ENCODE data around the gene NYAP2. TPM values are rescaled to one million over a fixed set of nuclear protein-coding genes. Genes with fewer than 3 reads are reported as not detected.

The NYAP2 gene
- total RNA-seq, 2 experiments from 2014 or later, result not detected

DNA sequence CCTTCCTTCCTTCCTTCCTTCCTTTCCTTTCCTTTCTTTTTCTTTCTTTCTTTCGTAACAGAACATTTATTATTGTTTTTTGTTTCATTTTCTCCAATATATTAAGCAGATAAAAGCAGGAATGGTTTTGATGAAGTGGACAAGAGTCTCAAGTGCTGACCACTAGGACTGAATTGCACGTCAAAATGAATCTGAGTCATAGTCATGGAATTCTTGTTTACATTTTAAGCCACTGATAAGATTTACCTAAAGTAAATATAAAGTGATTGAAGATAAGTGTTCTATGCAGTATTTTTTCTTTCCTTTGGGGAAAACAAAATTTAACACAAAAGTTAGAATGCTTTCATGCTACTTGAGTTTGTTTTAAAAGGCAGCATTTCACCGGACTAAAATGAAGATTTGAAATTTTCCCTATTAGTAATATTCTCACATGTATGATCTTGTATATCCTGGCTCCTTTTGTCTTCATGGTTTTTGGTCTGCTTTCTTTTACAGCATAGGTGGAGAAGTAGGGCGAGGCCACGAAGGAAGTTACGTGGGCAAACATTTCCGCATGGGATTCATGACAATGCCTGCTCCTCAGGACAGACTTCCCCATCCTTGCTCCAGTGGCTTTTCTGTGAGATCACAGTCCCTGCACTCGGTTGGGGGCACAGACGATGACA is 113.5 kb downstream of the NYAP2 start:
- Mint-ChIP-seq H3K36me3 (no peaks in the 10 kb centered on the region), H3K4me1 (no peaks in the 10 kb centered on the region), H3K27ac (no peak overlapping the region), H3K9me3 (no peaks in the 10 kb centered on the region), H3K4me3 (no peak overlapping the region), H3K27me3 (no peaks in the 10 kb centered on the region)
- ATAC-seq (ENCODE audit: low read depth) (no peak), DNase-seq (no peak)
- POLR2A ChIA-PET, result no interaction called here

DNA sequence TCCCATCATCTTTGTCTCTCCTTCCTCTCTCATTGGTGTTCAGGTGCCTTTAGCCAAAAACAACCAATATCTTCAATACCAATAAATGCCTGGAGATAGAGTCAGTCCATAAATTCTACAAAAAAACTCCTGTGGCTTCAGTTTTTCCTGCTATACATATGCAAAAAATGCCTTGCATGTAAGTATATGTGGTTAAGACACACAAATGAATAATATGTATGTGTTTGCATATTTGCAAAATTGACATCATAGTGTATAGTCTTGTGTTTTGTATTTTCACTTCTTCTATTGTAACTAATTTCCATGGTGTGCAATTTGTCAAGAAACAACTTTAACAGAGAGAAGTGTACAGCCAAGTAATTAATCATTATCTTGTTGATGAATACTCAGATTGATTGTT is 115.5 kb downstream of the NYAP2 start:
- Mint-ChIP-seq H3K4me3 (no peak overlapping the region), H3K36me3 (no peaks in the 10 kb centered on the region), H3K9me3 (no peaks in the 10 kb centered on the region), H3K27ac (no peak overlapping the region), H3K27me3 (no peaks in the 10 kb centered on the region), H3K4me1 (no peaks in the 10 kb centered on the region)
- DNase-seq, result no peak
- POLR2A ChIA-PET, result no interaction called here
- no peak for ATAC-seq (ENCODE audit: low read depth)

DNA sequence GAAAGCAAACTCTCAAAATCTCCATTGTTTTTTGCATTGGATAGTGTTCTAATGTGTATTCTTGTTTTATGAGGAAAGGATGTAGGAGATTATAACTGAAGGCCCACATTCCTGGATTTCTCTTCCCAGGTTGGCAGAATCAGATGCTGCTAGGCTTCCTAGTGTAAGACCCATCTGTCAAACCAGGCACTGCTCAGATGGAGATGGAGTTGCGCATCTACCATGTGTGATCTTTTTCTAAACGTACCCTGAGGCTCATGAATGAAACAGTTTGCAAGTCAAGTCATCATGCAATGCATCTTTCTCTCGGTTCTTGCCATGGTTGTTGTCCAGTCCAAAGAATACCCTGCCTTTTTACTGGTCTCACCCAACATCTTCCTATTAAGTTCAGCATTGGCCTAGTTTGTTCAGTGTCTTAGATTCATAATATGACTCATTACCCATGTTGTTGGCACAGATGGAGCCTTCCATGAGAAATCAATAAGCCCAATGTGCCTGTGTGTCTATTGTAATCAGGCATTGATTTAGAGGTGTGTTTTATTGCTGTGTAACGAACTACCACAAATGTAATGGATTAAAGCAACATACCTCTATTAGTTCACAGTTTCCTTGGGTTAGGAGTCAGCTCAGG is 127.4 kb downstream of the NYAP2 start:
- no peak for ATAC-seq (ENCODE audit: low read depth)
- POLR2A ChIA-PET, result no interaction called here
- Mint-ChIP-seq H3K36me3 (no peaks in the 10 kb centered on the region), H3K27me3 (peaks cover 2% of the 10 kb centered on the region), H3K4me3 (no peak overlapping the region), H3K4me1 (no peaks in the 10 kb centered on the region), H3K9me3 (no peaks in the 10 kb centered on the region), H3K27ac (no peak overlapping the region)
- no peak for DNase-seq

DNA sequence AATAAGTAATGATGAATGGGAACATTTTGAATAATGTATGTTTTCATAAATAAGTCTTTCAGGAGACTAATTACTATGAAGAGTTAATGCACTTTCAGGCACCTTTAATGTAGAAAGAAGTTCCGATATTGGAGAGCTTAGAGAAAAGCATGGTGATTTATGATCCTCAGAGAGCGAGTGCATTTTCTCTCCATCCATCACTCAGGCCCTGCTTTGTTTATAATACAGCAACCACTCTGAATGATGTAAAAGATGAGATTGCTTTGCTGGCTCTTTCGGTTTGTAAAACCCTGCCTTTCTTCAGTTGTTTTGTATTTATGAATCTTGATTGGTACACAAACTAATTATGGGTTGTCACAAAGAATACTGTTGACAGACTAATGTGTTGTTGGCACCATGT is 132.0 kb downstream of the NYAP2 start:
- peaks cover 3% of the 10 kb centered on the region for H3K27me3 Mint-ChIP-seq
- DNase-seq, result no peak
- H3K4me1 Mint-ChIP-seq, result no peaks in the 10 kb centered on the region
- no peak for ATAC-seq (ENCODE audit: low read depth)
- H3K27ac Mint-ChIP-seq, result no peak overlapping the region
- no peak overlapping the region for H3K4me3 Mint-ChIP-seq
- no peaks in the 10 kb centered on the region for H3K9me3 Mint-ChIP-seq
- POLR2A ChIA-PET, result no interaction called here
- H3K36me3 Mint-ChIP-seq, result no peaks in the 10 kb centered on the region

DNA sequence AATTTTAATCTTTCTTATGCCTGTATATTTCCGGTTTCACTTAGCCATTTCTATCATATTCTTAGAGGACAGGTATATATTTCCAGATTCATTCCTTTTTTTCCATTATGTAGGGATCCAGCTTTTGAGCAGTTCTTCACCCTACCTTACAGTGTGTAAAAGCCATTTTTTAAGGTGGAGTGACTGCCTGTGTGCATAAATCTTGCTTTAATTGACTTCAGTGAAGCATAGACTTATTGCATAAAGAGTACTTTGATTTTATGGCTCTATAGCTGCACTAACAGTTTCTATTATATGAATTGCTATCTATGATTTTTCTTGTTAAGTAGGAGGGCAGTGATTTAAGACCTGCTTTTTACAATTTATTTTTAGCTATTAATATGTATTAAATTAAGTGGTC is 132.6 kb downstream of the NYAP2 start:
- DNase-seq (no peak), ATAC-seq (ENCODE audit: low read depth) (no peak)
- Mint-ChIP-seq H3K27me3 (peaks cover 3% of the 10 kb centered on the region), H3K27ac (no peak overlapping the region), H3K4me1 (no peaks in the 10 kb centered on the region), H3K36me3 (no peaks in the 10 kb centered on the region), H3K4me3 (no peak overlapping the region), H3K9me3 (no peaks in the 10 kb centered on the region)
- POLR2A ChIA-PET, result no interaction called here

DNA sequence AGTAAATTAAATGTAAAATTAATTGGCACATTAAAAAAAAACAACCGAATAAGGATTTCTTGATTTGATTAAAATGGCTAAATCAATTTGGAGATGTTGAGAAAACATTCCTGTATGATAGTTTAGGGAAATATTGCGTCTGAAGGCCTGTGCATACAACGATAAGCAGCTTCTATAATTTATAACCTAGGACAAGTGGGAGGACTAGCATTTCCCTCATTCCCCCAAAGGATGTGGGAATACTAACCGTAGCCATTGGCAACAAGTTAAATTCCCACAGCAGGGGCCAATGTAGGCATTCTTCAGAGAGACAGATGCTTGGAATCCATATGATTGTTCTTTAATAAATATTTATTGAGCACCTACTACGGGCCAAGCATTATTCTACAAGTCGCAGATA is 134.5 kb downstream of the NYAP2 start:
- H3K27me3 Mint-ChIP-seq, result peaks cover 3% of the 10 kb centered on the region
- no peaks in the 10 kb centered on the region for H3K9me3 Mint-ChIP-seq
- no peaks in the 10 kb centered on the region for H3K36me3 Mint-ChIP-seq
- no peak for ATAC-seq (ENCODE audit: low read depth)
- no peak for DNase-seq
- H3K27ac Mint-ChIP-seq, result no peak overlapping the region
- POLR2A ChIA-PET, result no interaction called here
- H3K4me3 Mint-ChIP-seq, result no peak overlapping the region
- H3K4me1 Mint-ChIP-seq, result no peaks in the 10 kb centered on the region

DNA sequence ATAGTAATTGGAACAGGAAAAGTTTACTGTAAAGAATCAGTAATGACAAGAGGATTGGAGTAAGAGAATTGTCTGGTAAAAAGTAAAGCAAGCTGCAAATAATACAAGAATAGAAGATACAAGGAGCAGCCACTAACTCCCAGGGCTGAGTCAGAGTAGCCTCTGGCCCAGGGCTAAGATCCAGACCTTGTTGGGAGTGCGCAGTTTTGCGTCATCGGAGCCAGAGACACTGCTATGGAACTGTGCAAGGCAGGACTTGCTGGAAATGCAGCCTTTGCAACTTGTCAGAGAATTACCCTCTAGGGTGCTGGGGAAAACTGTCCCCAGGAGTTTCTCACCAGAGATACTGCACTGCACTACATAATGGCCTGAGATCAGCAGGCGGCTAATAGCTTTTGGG is 135.2 kb downstream of the NYAP2 start:
- POLR2A ChIA-PET, result no interaction called here
- H3K27me3 Mint-ChIP-seq, result peaks cover 3% of the 10 kb centered on the region
- no peak overlapping the region for H3K4me3 Mint-ChIP-seq
- no peaks in the 10 kb centered on the region for H3K9me3 Mint-ChIP-seq
- ATAC-seq (ENCODE audit: low read depth) (no peak), DNase-seq (no peak)
- H3K4me1 Mint-ChIP-seq, result no peaks in the 10 kb centered on the region
- no peak overlapping the region for H3K27ac Mint-ChIP-seq
- no peaks in the 10 kb centered on the region for H3K36me3 Mint-ChIP-seq

DNA sequence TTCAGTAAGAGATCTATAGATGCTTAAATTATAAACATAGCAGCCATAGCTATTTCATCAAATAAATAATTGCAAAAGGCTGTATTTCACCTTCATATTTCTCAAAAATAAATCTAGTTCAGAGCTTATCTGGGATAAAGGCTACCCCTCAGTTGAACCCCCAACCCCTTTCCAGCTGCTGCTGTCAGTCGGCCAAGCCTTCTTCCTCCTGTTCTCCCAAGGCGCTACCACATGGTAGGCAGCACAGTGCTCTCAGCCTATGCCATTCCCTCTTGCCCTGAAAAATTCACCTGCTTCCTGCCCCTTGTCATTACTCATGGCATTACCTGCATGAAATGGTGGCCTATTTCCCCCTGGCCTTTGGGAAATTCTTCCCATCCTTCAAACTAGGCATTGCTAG is 136.5 kb downstream of the NYAP2 start:
- H3K36me3 Mint-ChIP-seq, result no peaks in the 10 kb centered on the region
- no peaks in the 10 kb centered on the region for H3K9me3 Mint-ChIP-seq
- no peak overlapping the region for H3K27ac Mint-ChIP-seq
- H3K4me1 Mint-ChIP-seq, result no peaks in the 10 kb centered on the region
- ATAC-seq (ENCODE audit: low read depth), result no peak
- H3K4me3 Mint-ChIP-seq, result no peak overlapping the region
- POLR2A ChIA-PET, result no interaction called here
- DNase-seq, result no peak
- H3K27me3 Mint-ChIP-seq, result peaks cover 3% of the 10 kb centered on the region

DNA sequence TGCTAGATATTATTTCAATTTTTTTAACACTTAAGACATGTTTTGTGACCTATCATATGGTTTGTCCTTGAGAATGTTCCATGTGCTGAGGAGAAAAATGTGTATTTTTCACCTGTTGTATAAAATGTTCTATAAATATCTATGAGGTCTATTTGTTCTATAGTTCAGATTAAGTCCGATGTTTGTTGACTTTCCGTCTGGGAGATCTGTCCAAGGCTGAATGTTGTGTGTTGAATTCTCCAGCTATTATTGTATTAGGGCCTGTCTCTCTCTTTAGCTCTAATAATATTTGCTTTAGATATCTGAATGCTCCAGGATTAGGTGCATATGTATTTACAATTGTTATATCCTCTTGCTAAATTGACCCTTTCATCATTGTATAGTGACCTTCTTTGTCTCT is 144.1 kb downstream of the NYAP2 start:
- Mint-ChIP-seq H3K9me3 (no peaks in the 10 kb centered on the region), H3K4me3 (no peak overlapping the region), H3K27ac (no peak overlapping the region), H3K4me1 (no peaks in the 10 kb centered on the region), H3K36me3 (no peaks in the 10 kb centered on the region), H3K27me3 (peaks cover 8% of the 10 kb centered on the region)
- ATAC-seq (ENCODE audit: low read depth) (no peak), DNase-seq (no peak)
- POLR2A ChIA-PET, result no interaction called here

DNA sequence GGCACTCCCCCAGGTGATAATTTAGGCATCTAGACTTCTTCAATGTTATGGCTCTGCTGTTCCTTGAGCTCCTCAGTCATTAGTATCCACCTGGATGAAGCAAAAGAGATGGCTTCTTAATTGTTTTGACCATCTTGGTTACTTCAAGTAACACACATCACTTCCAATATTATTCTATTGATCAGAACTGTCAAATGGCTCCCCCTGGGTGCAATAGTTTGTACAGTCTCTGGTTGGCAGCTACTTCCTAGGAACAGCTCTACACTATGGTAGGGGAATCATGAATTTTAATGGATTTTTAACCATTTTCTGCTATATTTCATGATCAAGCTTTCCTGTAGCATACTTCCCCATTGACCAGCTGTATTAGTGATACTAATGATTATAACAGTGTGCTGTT is 157.0 kb downstream of the NYAP2 start:
- ATAC-seq (ENCODE audit: low read depth), result no peak
- H3K27me3 Mint-ChIP-seq, result peaks cover 29% of the 10 kb centered on the region
- H3K27ac Mint-ChIP-seq, result no peak overlapping the region
- no peak for DNase-seq
- POLR2A ChIA-PET, result no interaction called here
- H3K4me1 Mint-ChIP-seq, result no peaks in the 10 kb centered on the region
- H3K4me3 Mint-ChIP-seq, result no peak overlapping the region
- H3K36me3 Mint-ChIP-seq, result no peaks in the 10 kb centered on the region
- H3K9me3 Mint-ChIP-seq, result no peaks in the 10 kb centered on the region

DNA sequence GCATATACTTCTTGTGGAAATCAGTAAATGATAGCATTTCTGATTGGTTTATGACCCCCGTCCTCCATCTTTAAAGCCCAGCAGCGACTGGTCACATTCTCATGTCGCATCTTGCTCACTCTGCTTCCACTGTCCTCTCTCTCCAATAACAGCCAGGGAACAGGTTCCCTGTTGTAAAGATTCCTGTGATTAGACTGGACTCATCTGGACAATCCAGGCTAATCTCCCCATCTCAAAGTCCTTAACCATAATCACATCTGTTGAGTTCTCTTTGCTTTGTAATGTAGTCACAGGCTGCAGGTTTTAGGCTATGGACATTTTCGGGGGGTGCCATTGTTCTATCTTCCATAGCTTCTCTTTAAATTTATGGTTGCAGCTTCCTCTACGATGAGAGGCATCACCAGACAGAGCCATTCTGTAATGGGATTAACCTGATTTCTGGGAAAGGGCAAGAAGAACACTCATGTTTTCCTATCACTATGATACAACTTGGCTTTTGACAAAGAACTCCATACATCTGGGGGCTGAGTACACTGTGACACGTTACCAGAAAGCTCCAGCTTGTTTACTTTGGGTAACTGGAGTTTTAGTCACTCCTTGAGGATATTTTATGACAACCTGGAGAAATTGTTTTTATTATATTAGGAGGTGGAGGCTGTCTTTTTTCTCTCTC is 159.0 kb downstream of the NYAP2 start:
- H3K27me3 Mint-ChIP-seq, result peaks cover 29% of the 10 kb centered on the region
- POLR2A ChIA-PET, result no interaction called here
- no peaks in the 10 kb centered on the region for H3K4me1 Mint-ChIP-seq
- no peak for DNase-seq
- no peaks in the 10 kb centered on the region for H3K9me3 Mint-ChIP-seq
- H3K27ac Mint-ChIP-seq, result no peak overlapping the region
- no peak overlapping the region for H3K4me3 Mint-ChIP-seq
- no peak for ATAC-seq (ENCODE audit: low read depth)
- no peaks in the 10 kb centered on the region for H3K36me3 Mint-ChIP-seq

DNA sequence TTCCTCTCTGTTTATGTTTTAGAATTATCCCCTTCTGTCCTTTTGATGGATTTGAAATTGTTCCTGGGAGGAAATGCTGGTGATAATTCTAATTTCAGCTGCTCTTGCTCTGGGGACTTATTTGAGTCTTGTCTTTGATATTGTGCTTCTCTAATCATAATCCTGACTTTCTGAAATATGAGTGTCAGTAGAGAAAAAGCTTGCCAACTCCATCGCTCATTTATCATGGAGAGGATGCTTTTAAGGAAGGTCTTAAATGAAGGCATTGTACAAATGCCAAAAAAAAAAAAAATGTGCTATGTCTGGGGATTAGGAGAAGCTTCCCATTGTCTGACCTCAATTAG is 159.5 kb downstream of the NYAP2 start:
- Mint-ChIP-seq H3K9me3 (no peaks in the 10 kb centered on the region), H3K4me1 (no peaks in the 10 kb centered on the region), H3K4me3 (no peak overlapping the region), H3K27me3 (peaks cover 28% of the 10 kb centered on the region), H3K36me3 (no peaks in the 10 kb centered on the region), H3K27ac (no peak overlapping the region)
- POLR2A ChIA-PET, result no interaction called here
- DNase-seq, result no peak
- no peak for ATAC-seq (ENCODE audit: low read depth)

DNA sequence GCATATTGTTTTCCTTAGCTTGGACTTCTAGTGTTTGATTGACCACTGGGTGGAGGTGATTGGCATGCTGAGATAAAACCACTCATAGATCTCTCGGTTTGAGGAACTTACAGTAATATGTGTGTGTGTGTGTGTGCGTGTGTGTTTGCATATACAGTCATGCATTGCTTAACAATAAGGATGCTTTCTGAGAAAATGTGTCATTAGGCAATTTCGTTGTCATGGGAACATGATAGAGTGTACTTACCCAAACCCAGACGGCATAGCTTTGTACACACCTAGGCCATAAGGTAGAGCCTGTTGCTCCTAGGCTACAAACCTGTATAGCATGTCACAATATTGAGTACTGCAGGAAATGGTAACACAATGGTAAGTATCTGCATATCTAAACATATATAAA is 167.3 kb downstream of the NYAP2 start:
- no peak overlapping the region for H3K4me3 Mint-ChIP-seq
- peaks cover 15% of the 10 kb centered on the region for H3K27me3 Mint-ChIP-seq
- no peaks in the 10 kb centered on the region for H3K4me1 Mint-ChIP-seq
- DNase-seq, result no peak
- peaks cover 1% of the 10 kb centered on the region for H3K9me3 Mint-ChIP-seq
- POLR2A ChIA-PET, result no interaction called here
- no peak for ATAC-seq (ENCODE audit: low read depth)
- no peaks in the 10 kb centered on the region for H3K36me3 Mint-ChIP-seq
- no peak overlapping the region for H3K27ac Mint-ChIP-seq

DNA sequence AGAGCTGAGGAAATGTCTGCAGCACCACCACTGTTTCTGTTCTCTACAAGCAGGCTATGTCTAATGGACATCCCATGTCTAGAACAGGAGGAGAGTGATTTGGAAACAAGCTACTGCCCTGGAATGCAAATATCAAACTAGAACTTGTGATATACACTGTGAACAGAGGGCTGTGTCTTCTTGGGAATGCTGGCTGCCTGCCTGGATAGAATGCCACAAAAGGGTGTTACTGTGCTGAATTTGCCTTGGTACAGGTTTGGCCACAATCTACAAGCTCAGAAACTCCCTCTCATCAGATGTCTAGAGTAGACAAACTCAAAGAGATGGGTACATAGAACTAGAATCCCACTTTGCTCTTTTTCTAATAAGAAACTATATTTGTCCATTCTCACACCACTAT is 170.5 kb downstream of the NYAP2 start:
- Mint-ChIP-seq H3K36me3 (no peaks in the 10 kb centered on the region), H3K27ac (no peak overlapping the region), H3K9me3 (peaks cover 3% of the 10 kb centered on the region), H3K27me3 (peaks cover 18% of the 10 kb centered on the region), H3K4me3 (no peak overlapping the region), H3K4me1 (no peaks in the 10 kb centered on the region)
- POLR2A ChIA-PET, result no interaction called here
- no peak for DNase-seq
- ATAC-seq (ENCODE audit: low read depth), result no peak
